ENCODE data around the gene EPHB3.
A peak's percentile ranks its signal among the peaks of the same experiment; 100 is the strongest.
"Not testable (repeated sequence)": the region's sequence is repeated elsewhere in the genome, so short reads cannot be mapped to it uniquely, and the experiment has no call there.

EPHB3 gene

DNA sequence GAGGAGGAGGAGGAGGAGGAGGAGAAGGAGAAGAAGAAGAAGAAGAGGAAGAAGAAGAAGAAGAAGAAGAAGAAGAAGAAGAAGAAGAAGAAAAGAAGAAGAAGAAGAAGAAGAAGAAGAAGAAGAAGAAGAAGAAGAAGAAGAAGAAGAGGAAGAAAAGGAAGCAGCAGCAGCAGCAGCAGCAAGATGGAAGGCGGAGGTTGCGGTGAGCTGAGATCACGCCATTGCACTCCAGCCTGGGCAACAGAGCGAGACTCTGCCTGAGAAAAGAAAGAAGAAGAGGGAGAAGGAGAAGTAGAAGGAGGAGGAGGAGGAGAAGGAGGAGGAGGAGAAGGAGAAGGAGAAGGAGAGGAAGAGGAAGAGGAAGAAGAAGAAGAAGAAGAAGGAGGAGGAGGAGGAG lies 55.7 kb downstream of the EPHB3 start:
- not testable (repeated sequence) for H3K36me3 ChIP-seq (ENCODE audit: control insufficient read depth in 1 of 2, insufficient read depth in 2 of 2, low read length in 2 of 2); H3K4ac ChIP-seq (ENCODE audit: low read depth, low read length); H3K4me3 ChIP-seq (ENCODE audit: low read depth, low read length); H2AFZ ChIP-seq (ENCODE audit: insufficient read depth, low read length, poor library complexity); H4K12ac ChIP-seq (ENCODE audit: low read depth, low read length); H4K91ac ChIP-seq (ENCODE audit: low read depth, low read length); H3K14ac ChIP-seq (ENCODE audit: low read length); H3K9me3 ChIP-seq (ENCODE audit: insufficient read depth, low read depth, low read length); H2BK12ac ChIP-seq (ENCODE audit: low read length); H3K79me1 ChIP-seq (ENCODE audit: low read length); DNase-seq; H3K4me2 ChIP-seq (ENCODE audit: low read length); H2AK5ac ChIP-seq (ENCODE audit: low read length); H3K18ac ChIP-seq (ENCODE audit: low read length); H3K9ac ChIP-seq (ENCODE audit: low read length); H2BK5ac ChIP-seq (ENCODE audit: low read depth, low read length, poor library complexity); H2BK120ac ChIP-seq (ENCODE audit: insufficient read depth, low read length, poor library complexity); H3K27ac ChIP-seq (ENCODE audit: low read depth, low read length); H4K8ac ChIP-seq (ENCODE audit: low read depth, low read length); H3K27me3 ChIP-seq (ENCODE audit: insufficient read depth, low read length); H3K23ac ChIP-seq (ENCODE audit: low read length); H3K79me2 ChIP-seq (ENCODE audit: control insufficient read depth, insufficient read depth, low read length, poor library complexity)
- H3K4me1 ChIP-seq (ENCODE audit: control insufficient read depth in 1 of 2, insufficient read depth in 2 of 2, low read length in 2 of 2), result peaks cover 4 to 14% of the 10 kb centered on the region in 2 experiments
- no CpG with 5 or more reads among the region's 4 CpGs for WGBS (ENCODE audit: extremely low coverage, insufficient coverage, insufficient read length)

DNA sequence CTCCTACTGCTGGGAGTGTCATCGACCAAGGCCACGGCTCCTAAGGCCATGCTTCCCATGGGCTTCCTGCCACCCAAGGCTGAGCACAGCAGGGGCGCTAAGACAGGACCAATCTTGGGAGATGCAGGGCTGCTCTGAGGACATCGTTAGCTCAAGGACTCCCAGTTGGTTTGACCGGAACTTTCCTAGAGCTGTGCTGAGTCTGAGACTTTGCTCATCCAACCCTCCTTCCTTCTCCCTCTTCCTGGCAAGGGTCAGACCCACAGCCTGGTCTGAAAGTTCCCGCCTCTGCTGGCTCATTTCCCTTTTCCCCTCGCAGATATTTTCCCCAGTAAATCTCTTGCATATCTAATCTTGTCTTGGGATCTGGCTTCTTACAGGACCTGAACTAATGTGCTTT lies 57.2 kb downstream of the EPHB3 start:
- Histone ChIP-seq H3K79me1 (ENCODE audit: low read length) (no peaks in the 10 kb centered on the region), H3K9me3 (ENCODE audit: insufficient read depth, low read depth, low read length) (no peaks in the 10 kb centered on the region), H2AFZ (ENCODE audit: insufficient read depth, low read length, poor library complexity) (no peak overlapping the region), H2BK12ac (ENCODE audit: low read length) (no peak overlapping the region), H3K9ac (ENCODE audit: low read length) (no peak overlapping the region), H2BK5ac (ENCODE audit: low read depth, low read length, poor library complexity) (no peak overlapping the region), H3K4me3 (ENCODE audit: low read depth, low read length) (no peak overlapping the region), H3K27ac (ENCODE audit: low read depth, low read length) (no peak overlapping the region), H4K91ac (ENCODE audit: low read depth, low read length) (no peak overlapping the region), H3K4ac (ENCODE audit: low read depth, low read length) (no peak overlapping the region), H3K79me2 (ENCODE audit: control insufficient read depth, insufficient read depth, low read length, poor library complexity) (no peaks in the 10 kb centered on the region), H3K4me1 (ENCODE audit: control insufficient read depth in 1 of 2, insufficient read depth in 2 of 2, low read length in 2 of 2) (peaks cover 4 to 14% of the 10 kb centered on the region in 2 experiments), H2BK120ac (ENCODE audit: insufficient read depth, low read length, poor library complexity) (no peak overlapping the region), H3K27me3 (ENCODE audit: insufficient read depth, low read length) (no peaks in the 10 kb centered on the region), H3K36me3 (ENCODE audit: control insufficient read depth in 1 of 2, insufficient read depth in 2 of 2, low read length in 2 of 2) (no peaks in the 10 kb centered on the region), H3K14ac (ENCODE audit: low read length) (no peak overlapping the region), H3K4me2 (ENCODE audit: low read length) (no peak overlapping the region), H3K23ac (ENCODE audit: low read length) (no peak overlapping the region), H4K12ac (ENCODE audit: low read depth, low read length) (no peak overlapping the region), H2AK5ac (ENCODE audit: low read length) (no peak overlapping the region), H4K8ac (ENCODE audit: low read depth, low read length) (no peak overlapping the region), H3K18ac (ENCODE audit: low read length) (no peak overlapping the region)
- WGBS (ENCODE audit: extremely low coverage, insufficient coverage, insufficient read length), result no CpG with 5 or more reads among the region's 7 CpGs
- no peak for DNase-seq

DNA sequence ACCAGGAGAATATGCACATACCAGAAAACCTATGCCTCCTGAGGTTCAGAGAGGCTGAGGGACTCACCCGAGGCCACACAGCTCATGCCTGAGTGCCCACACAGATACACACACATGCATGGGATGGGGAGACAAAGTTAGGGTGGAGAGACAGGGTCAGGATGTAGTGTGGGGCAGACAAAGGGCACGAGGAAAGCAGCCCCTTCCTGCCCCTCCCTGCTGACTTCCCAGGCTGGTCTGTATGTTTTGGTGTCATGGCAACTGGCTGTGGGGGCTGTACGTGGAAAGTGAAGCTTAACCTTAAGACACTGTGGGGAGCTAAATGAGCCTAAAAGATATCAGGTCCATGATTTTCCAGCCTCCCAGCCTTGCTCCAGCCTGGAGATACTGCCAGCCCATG lies 57.8 kb downstream of the EPHB3 start:
- no peaks in the 10 kb centered on the region for H3K79me1 ChIP-seq (ENCODE audit: low read length)
- no peak overlapping the region for H3K27ac ChIP-seq (ENCODE audit: low read depth, low read length)
- no peak overlapping the region for H3K14ac ChIP-seq (ENCODE audit: low read length)
- H3K4me2 ChIP-seq (ENCODE audit: low read length), result no peak overlapping the region
- no CpG with 5 or more reads among the region's 3 CpGs for WGBS (ENCODE audit: extremely low coverage, insufficient coverage, insufficient read length)
- no peak overlapping the region for H2BK120ac ChIP-seq (ENCODE audit: insufficient read depth, low read length, poor library complexity)
- H3K23ac ChIP-seq (ENCODE audit: low read length), result no peak overlapping the region
- DNase-seq, result no peak
- no peak overlapping the region for H2AFZ ChIP-seq (ENCODE audit: insufficient read depth, low read length, poor library complexity)
- no peaks in the 10 kb centered on the region for H3K36me3 ChIP-seq (ENCODE audit: control insufficient read depth in 1 of 2, insufficient read depth in 2 of 2, low read length in 2 of 2)
- peak overlapping the region; percentile 4 for H4K91ac ChIP-seq (ENCODE audit: low read depth, low read length)
- H2BK5ac ChIP-seq (ENCODE audit: low read depth, low read length, poor library complexity), result no peak overlapping the region
- H2AK5ac ChIP-seq (ENCODE audit: low read length), result no peak overlapping the region
- H3K18ac ChIP-seq (ENCODE audit: low read length), result no peak overlapping the region
- peak overlapping the region; percentile 6 for H3K4ac ChIP-seq (ENCODE audit: low read depth, low read length)
- H2BK12ac ChIP-seq (ENCODE audit: low read length), result peak overlapping the region; percentile 23
- H3K4me1 ChIP-seq (ENCODE audit: control insufficient read depth in 1 of 2, insufficient read depth in 2 of 2, low read length in 2 of 2), result peaks cover 4 to 14% of the 10 kb centered on the region in 2 experiments
- no peak overlapping the region for H4K8ac ChIP-seq (ENCODE audit: low read depth, low read length)
- no peak overlapping the region for H3K4me3 ChIP-seq (ENCODE audit: low read depth, low read length)
- H3K9me3 ChIP-seq (ENCODE audit: insufficient read depth, low read depth, low read length), result no peaks in the 10 kb centered on the region
- no peaks in the 10 kb centered on the region for H3K27me3 ChIP-seq (ENCODE audit: insufficient read depth, low read length)
- H3K9ac ChIP-seq (ENCODE audit: low read length), result no peak overlapping the region
- H4K12ac ChIP-seq (ENCODE audit: low read depth, low read length), result no peak overlapping the region
- no peaks in the 10 kb centered on the region for H3K79me2 ChIP-seq (ENCODE audit: control insufficient read depth, insufficient read depth, low read length, poor library complexity)

DNA sequence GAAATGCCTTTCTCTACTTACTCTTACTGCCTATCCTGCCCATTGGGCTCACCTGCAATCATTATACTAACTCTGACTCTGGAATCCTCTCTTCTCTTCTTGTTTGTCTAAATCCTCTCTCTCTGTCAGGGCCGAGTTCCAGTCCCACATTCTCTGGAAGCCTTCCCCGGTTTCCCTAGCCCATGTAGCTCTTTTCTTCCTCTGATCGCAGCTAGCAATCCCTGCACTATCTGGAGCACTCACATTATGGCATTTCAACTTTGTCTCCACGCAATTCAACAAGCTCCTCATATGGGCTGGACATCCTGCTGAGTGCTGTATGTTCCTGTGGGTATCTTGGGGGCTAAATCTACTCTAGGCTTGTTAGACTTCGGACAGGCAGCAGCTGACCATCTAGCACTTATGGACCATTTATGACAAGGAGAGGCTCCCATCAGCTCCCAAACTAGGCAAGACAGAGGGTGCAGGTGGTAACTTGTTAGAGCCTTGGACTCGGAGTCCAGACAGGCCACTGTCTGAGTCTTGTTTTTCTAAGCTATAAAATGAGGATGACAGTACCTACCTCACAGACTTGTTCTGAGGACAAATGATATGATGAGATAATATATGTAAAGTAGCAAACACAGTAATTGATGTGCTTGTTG lies 58.3 kb downstream of the EPHB3 start:
- no peak overlapping the region for H4K91ac ChIP-seq (ENCODE audit: low read depth, low read length)
- no peak overlapping the region for H3K9ac ChIP-seq (ENCODE audit: low read length)
- H3K79me2 ChIP-seq (ENCODE audit: control insufficient read depth, insufficient read depth, low read length, poor library complexity), result no peaks in the 10 kb centered on the region
- H2BK12ac ChIP-seq (ENCODE audit: low read length), result peak overlapping the region; percentile 20
- no peaks in the 10 kb centered on the region for H3K79me1 ChIP-seq (ENCODE audit: low read length)
- no CpG with 5 or more reads among the region's 6 CpGs for WGBS (ENCODE audit: extremely low coverage, insufficient coverage, insufficient read length)
- no peak for DNase-seq
- no peaks in the 10 kb centered on the region for H3K27me3 ChIP-seq (ENCODE audit: insufficient read depth, low read length)
- no peak overlapping the region for H3K23ac ChIP-seq (ENCODE audit: low read length)
- no peak overlapping the region for H2BK5ac ChIP-seq (ENCODE audit: low read depth, low read length, poor library complexity)
- no peak overlapping the region for H2AFZ ChIP-seq (ENCODE audit: insufficient read depth, low read length, poor library complexity)
- no peak overlapping the region for H3K14ac ChIP-seq (ENCODE audit: low read length)
- no peak overlapping the region for H4K12ac ChIP-seq (ENCODE audit: low read depth, low read length)
- H3K4me3 ChIP-seq (ENCODE audit: low read depth, low read length), result no peak overlapping the region
- H3K4ac ChIP-seq (ENCODE audit: low read depth, low read length), result no peak overlapping the region
- no peak overlapping the region for H2BK120ac ChIP-seq (ENCODE audit: insufficient read depth, low read length, poor library complexity)
- H3K18ac ChIP-seq (ENCODE audit: low read length), result no peak overlapping the region
- no peak overlapping the region for H4K8ac ChIP-seq (ENCODE audit: low read depth, low read length)
- no peaks in the 10 kb centered on the region for H3K9me3 ChIP-seq (ENCODE audit: insufficient read depth, low read depth, low read length)
- H2AK5ac ChIP-seq (ENCODE audit: low read length), result no peak overlapping the region
- H3K36me3 ChIP-seq (ENCODE audit: control insufficient read depth in 1 of 2, insufficient read depth in 2 of 2, low read length in 2 of 2), result no peaks in the 10 kb centered on the region
- H3K4me1 ChIP-seq (ENCODE audit: control insufficient read depth in 1 of 2, insufficient read depth in 2 of 2, low read length in 2 of 2), result peaks cover 4 to 14% of the 10 kb centered on the region in 2 experiments
- no peak overlapping the region for H3K4me2 ChIP-seq (ENCODE audit: low read length)
- H3K27ac ChIP-seq (ENCODE audit: low read depth, low read length), result no peak overlapping the region

Measured in trophoblast cell (in vitro differentiated cells and primary cell).